B cell (primary cell): ENCODE measurements around the gene LYZ.

ENCODE experiments used
- EZH2 ChIP-seq: IDR thresholded peaks from 2 replicates; pipeline ENCODE4 v1.6.1; 2012; ENCODE audit warnings: borderline replicate concordance, low read depth, mild to moderate bottlenecking, moderate library complexity, low read length; ENCODE audit not compliant: insufficient read depth, poor library complexity, severe bottlenecking
- TF ChIP-seq, protein P1 (sequence below): fragments of 200-600 bp; IDR thresholded peaks from one replicate; pipeline ENCODE4 v1.8.0; 2022; ENCODE audit warnings: antibody characterized with exemption, mild to moderate bottlenecking

GRCh38 chr12:69351462-69352236, 3.5 kb downstream of the LYZ start:
- TF ChIP-seq, protein P1, sequence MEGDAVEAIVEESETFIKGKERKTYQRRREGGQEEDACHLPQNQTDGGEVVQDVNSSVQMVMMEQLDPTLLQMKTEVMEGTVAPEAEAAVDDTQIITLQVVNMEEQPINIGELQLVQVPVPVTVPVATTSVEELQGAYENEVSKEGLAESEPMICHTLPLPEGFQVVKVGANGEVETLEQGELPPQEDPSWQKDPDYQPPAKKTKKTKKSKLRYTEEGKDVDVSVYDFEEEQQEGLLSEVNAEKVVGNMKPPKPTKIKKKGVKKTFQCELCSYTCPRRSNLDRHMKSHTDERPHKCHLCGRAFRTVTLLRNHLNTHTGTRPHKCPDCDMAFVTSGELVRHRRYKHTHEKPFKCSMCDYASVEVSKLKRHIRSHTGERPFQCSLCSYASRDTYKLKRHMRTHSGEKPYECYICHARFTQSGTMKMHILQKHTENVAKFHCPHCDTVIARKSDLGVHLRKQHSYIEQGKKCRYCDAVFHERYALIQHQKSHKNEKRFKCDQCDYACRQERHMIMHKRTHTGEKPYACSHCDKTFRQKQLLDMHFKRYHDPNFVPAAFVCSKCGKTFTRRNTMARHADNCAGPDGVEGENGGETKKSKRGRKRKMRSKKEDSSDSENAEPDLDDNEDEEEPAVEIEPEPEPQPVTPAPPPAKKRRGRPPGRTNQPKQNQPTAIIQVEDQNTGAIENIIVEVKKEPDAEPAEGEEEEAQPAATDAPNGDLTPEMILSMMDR = no peak
- no peak for TF ChIP-seq EZH2
